Stimulated activated CD8-positive, alpha-beta memory T cell treated with anti-CD3 and anti-CD28 coated beads, Interleukin-2, amount 100 ng/mL, for 1 hour (primary cell): Measurements from ENCODE around the gene NEDD4L.

ENCODE experiments used
- DNase-seq, 2 donors: peaks; one replicate each; pipeline ENCODE4 v3.0.0-alpha.2; 2020; ENCODE audit warnings: low read depth in 2 of 2

NEDD4L gene

DNA sequence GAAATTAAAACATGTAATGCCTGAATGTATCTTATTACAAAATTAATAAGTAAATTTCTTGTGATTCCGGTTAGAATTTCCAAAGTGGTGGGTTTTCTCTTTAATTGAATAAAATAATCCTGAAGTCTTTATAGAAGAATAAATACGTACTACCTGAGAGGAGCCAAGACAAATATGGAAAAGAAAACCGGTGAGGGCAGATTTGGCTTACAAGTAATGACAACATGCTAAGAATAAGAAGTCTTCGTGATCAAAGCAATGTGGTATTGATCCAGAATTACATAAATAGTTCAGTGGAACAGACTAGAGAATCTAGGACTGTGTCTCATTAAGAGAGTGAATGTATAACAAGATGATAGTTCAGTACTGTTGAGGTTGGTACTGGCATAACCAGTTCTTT lies 167.5 kb downstream of the NEDD4L start:
- no peak for DNase-seq

DNA sequence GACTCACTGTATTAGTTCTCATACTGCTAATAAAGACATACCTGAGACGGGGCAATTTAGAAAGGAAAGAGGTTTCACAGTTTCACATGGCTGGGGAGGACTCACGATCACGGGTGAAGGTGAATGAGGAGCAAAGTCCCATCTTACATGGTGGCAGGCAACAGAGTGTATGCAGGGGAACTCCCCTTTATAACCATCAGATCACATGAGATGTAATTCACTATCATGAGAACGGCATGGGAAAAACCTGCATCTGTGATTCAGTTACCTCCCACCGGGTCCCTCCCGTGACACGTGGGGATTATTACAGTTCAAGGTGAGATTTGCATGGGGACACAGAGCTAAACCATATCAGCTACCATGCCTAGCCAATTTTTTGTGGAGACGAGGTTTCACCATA lies 168.2 kb downstream of the NEDD4L start:
- no peak for DNase-seq

GRCh38 chr18:58213440-58213839 lies 169.4 kb downstream of the NEDD4L start:
- no peak for DNase-seq

DNA sequence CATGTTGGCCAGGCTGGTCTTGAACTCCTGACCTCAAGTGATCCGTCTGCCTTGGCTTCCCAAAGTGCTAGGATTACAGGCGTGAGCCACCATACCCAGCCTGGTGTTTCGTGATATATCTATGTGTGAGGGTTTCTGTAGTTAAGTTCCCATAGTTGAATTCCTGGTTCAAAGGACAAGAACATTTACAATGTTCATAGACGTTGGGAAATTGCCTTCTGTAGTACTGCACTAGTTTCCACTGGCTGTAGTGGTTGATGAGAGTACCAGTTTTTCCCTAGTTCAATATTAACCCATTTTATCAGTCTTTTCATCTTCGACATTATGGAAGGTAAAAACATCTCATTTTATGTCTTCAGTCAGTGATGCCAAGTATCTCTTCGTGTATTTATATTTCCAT lies 171.0 kb downstream of the NEDD4L start:
- DNase-seq = no peak

- DNase-seq = no peak
These were observed 172.1 kb downstream of the NEDD4L start for GRCh38 chr18:58216071-58216481.

DNA sequence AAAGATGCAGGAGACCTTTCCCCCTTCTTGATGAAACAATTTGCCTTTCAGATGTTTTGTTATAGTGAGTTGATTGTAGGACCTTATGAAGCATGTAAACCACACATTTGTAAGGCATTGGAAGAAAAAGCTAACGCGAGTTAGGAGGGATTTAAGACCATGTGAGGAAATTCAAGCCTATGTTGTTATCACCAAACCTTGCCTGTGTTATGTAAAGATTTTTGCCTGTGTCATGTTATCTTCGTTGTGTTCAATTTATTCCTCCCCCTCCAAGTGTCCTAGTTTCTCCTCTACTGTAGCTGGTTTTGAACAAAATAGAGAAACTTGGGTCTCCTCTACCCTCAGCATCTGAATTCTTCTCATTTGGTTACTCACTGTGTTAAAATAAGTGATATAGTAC lies 173.0 kb downstream of the NEDD4L start:
- DNase-seq = no peak

DNA sequence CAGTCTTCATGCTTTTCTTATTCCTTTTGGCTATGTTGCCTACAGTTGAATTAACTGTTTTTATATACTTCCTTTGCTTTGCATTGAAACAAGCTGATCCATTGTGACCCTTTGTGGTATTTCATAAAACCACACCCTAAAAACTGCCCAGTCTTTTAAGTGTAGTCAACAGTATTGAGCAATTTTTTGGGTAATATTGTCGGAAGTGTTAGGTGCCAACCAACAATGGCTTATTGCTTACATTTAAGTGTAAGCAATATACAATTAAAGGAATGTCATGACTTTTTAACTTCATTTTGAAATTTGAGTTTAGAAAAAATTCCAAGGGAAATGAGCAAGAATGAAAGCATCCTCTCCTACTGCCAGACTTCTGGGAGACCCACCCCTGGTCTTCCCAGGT lies 174.1 kb downstream of the NEDD4L start:
- no peak for DNase-seq

DNA sequence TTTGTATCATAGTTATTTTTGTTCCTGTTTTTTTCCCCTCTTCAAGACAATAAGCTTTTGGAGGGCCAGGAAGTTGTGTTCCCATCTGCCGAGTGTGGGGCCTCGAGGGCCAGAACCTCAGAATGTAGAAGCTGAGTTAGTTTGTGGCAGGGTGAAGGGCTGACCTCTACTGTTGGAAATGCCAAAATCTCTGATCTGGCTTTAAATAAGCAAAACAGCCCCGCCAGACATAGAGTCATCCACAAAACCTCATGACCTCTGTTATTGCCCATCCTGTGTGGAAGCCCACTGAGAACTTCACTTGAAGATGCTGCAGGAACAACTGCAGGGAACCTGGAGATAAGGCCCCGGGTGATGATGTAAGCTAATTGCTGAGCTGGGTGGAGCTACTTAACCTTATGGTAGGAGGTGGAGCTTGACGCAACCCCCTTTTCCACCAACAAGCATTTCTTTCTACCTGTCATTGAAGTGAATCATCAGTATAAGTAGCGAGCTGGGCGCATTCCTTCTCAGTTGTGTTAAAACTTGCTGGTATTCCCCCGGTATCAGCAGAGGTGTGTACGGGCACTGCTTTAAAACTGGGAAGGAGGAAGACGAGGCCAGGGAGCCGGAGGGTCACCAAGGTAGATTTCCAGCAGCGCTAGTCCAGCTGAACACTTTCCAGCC lies 177.2 kb downstream of the NEDD4L start:
- no peak for DNase-seq

DNA sequence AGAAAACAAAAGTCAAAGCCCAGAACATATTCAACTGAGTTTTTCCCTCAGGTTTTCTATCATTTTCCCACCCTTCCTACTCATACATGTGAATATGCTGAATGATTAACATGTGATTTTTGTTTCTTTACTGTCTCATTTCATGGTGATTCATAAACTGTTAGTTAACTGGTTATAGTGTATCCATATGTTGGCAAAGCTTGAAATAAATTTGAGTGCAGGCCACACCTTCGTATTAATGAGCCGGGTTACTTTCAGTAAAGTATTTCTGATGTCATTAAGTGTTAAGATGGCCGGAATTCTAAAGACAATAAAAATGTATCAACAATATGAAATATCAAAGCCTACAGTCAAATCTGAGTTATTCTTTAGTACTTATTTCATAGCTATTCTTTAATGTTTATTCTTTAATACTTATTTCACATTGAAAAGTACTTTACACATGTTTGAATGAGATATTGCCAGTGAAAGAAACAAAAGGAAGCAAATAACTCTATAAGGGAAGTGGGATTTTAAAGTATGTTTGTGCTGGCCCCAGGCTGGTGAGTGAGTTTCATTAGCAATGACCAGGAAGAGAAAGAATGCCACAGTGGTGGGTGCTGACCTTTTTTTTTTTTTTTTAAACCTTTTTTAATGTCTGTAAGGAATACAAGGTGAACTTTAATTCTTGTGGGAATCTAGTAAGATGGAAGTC lies 178.6 kb downstream of the NEDD4L start:
- DNase-seq = no peak

- DNase-seq = no peak
These were observed 179.8 kb downstream of the NEDD4L start for GRCh38 chr18:58223717-58224424.

DNA sequence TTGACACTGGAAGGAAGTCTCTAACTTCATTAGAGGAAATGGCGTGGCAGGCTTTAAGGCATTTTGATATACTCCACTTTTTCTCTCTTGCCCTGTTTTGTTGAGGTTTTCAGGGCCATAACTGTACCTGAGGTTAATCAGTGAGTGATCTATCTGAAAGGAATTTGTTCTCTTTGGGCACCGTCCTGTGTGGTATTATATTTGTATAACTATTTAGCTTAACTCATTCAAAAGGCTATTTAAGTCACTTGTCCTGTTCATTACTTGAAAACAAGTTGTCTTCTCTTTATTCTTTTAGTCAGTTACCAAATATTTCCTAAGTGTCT lies 180.4 kb downstream of the NEDD4L start:
- DNase-seq = no peak

GRCh38 chr18:58225101-58225500 lies 181.1 kb downstream of the NEDD4L start:
- DNase-seq = no peak

GRCh38 chr18:58226429-58226828 lies 182.4 kb downstream of the NEDD4L start:
- DNase-seq = no peak

DNA sequence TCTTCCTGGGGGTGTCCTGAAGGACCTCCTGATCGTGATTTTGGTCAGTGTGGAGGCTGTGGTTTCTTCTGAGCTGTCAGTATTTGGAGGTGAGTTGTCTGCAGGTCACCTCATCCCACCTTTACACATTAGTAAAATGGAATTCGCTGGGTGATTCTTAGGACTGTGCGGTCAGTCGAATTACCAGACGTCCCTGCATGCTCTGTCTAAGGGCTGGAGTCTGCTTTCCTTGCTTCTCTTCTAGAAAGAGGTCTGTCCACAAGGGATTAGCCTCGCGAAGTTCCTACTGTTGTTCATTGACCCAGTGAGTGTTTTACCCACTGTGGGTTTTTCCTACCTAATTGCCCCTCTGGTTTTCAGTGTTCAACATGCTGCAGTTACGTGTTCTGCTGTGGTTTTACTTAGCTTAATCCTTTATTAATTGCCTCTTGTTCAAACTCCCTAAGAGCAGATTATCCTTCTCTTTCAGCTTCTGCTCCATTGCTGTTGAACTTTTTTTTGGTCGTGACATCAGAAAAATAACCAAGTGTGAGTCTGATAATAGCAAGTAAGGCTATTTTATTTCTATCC lies 183.4 kb downstream of the NEDD4L start:
- DNase-seq = no peak

GRCh38 chr18:58228176-58228575 lies 184.2 kb downstream of the NEDD4L start:
- no peak for DNase-seq

DNA sequence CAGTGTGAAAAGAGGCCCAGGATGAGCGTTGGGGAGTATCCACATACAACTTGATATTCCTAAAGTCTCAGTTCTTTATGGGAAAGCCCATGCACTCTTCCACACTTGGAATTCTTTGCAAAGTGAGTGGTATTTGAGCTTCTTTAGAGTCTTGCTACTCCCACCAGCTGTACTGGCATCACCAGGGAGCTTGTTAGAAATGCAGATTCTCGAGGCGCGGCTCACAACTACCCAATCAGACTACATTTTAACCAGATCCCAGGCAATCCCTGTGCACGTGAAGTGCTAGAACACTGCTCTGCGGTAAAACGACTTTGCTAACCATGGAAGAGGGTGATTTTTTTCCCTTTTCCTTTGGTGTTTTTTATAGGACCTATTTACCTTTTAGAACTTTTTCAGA lies 184.7 kb downstream of the NEDD4L start:
- no peak for DNase-seq

DNA sequence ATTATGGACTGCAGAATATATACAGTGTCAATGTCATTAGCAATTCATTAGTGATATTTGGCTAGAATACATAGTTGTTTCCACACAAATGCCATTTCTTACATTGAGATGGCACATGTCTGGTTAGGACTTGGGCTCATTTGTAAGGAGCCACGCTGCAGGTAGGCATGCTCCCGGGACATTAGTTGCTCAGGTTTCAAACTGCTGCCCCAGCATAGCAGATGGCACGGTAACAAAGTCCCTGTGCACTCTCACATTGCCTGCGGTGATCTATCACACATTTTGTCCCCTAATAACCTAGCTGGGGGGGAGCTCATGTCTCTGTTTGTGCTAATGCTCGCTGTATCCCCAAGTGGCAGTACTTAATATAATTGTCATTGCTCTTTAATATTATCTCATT lies 185.1 kb downstream of the NEDD4L start:
- no peak for DNase-seq

DNA sequence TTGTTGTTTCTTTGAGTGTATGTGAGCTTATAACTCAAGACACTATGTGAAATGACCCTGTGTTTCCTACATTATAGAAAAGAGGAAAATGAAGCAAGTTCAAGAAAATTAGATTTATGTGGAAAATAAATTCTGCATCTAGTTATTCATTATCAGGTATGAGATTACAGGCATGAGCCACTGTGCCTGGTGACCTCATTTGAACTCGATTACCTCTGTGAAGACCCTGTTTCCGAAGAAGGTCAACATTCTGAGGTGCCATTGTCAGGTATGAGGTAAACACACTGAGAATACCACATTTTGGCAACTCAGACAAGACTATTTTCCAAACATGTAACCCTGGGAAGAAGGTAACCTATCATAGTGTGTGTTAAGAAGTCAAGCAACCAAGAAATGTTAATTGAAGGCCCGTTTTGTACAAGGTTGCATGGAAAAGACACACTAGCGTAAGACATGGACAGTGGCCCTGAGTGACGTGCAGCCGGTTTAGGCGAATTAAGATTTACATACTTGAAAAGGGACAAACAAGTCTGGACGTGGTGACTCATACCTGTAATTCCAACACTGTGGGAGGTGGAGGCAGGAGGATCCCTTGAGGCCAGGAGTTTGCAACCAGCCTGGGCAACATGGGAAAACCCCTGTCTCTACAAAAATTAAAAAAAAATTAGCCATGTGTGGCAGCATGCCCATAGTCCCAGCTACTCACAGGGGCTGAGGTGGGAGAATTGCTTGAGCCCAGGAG lies 186.6 kb downstream of the NEDD4L start:
- no peak for DNase-seq

- no peak for DNase-seq
These were observed 187.9 kb downstream of the NEDD4L start for GRCh38 chr18:58231930-58232329.

DNA sequence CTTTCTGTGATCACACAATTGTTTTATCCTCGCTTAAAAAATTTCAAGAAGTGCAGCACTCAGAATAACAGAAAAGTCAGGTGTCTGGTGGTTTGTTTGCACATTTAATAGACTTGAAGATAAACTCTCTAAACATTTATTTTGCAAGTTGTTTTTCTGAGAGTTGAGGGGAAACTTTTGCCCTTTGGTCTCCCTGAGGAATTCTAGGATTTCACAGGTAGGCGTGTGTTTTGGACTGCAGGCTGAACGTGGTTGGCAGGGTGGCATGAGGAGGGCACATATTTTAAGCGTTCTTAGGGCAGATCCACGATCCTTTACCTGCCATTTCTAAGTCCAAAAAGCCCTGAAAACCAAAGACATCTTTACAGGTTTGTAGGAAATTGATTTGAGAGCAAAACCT lies 188.6 kb downstream of the NEDD4L start:
- DNase-seq = no peak

GRCh38 chr18:58234359-58234741 lies 190.3 kb downstream of the NEDD4L start:
- DNase-seq = no peak

- DNase-seq = no peak
These were observed 191.0 kb downstream of the NEDD4L start for GRCh38 chr18:58235001-58235436.
